Prostate gland (tissue), 2 donors: Measurements from ENCODE around the gene PNPLA5. TPM values are rescaled to one million over a fixed set of nuclear protein-coding genes. Genes with fewer than 3 reads are reported as not detected.

ENCODE experiments used
- DNase-seq: peaks from one replicate; pipeline ENCODE4 v3.0.0-alpha.2; 2019; ENCODE audit warnings: low spot score
- H3K27ac ChIP-seq, 2 donors: fragments of 200-600 bp; sonication (generic); 2 replicates each; pipeline ENCODE4 v1.5.1; 2017 to 2019
- H3K27me3 ChIP-seq: fragments of 200-600 bp; sonication (generic); replicated peaks from 2 replicates; pipeline ENCODE4 v1.5.1; 2019; ENCODE audit not compliant: insufficient read depth
- H3K36me3 ChIP-seq, 2 donors: fragments of 200-600 bp; sonication (generic); 1 replicate in 1 of 2; 2 replicates in 1 of 2; pipeline versions ENCODE4 v1.5.1 to v1.8.1; 2017 to 2019
- H3K4me1 ChIP-seq: fragments of 200-600 bp; sonication (generic); replicated peaks from 2 replicates; pipeline ENCODE4 v1.5.1; 2019
- H3K4me3 ChIP-seq, 2 donors: fragments of 200-600 bp; sonication (generic); 2 replicates each; pipeline ENCODE4 v1.5.1; 2017 to 2019
- H3K9me3 ChIP-seq: fragments of 200-600 bp; sonication (generic); 2 replicates; pipeline ENCODE4 v1.5.1; 2017
- CTCF ChIP-seq, 4 experiments: fragments of 200-600 bp in 2 of 4; fragments of 450-650 bp in 2 of 4; sonication (generic) in 2 of 4; IDR thresholded peaks; 1 replicate in 3 of 4; 2 replicates in 1 of 4; pipeline ENCODE4 v1.5.1; 2016 to 2019; ENCODE audit warnings: antibody characterized with exemption in 4 of 4, mild to moderate bottlenecking in 2 of 4, moderate library complexity in 2 of 4
- POLR2A ChIP-seq: fragments of 450-650 bp; IDR thresholded peaks from one replicate; pipeline ENCODE4 v1.6.1; 2016; ENCODE audit warnings: antibody characterized with exemption, mild to moderate bottlenecking
- POLR2AphosphoS5 ChIP-seq: sonication (generic); formaldehyde crosslinking; IDR thresholded peaks from one replicate; pipeline ENCODE4 v1.6.1; 2017; ENCODE audit warnings: antibody characterized with exemption
- WGBS: methylation state at CpG from one replicate; pipeline ENCODE4 v1.1.5; 2018; 5-methylcytosine and 5-hydroxymethylcytosine counted together
- intact Hi-C: fragments of 100-400 bp; cut with DNase I; formaldehyde crosslinking; loops from one replicate; pipeline ENCODE4 v1.14.2; 2022
- total RNA-seq, 2 donors: library from RNA; depleted of rRNA; stranded (reverse); fragments of >200 nt; gene quantifications; one replicate each; pipeline ENCODE4 v1.1.0, GENCODE V29; 2016

The PNPLA5 gene
- total RNA-seq, 2 donors from 2014 or later = not detected

GRCh38 chr22:43833286-43834240, 58.2 kb downstream of the PNPLA5 start:
- Histone ChIP-seq H3K9me3 (no peaks in the 10 kb centered on the region), H3K4me3 (no peak overlapping the region), H3K4me1 (no peaks in the 10 kb centered on the region), H3K27ac (no peak overlapping the region), H3K27me3 (no peaks in the 10 kb centered on the region), H3K36me3 (no peaks in the 10 kb centered on the region)
- TF ChIP-seq CTCF (IDR thresholded peaks at IDR 0.05) = no peak
- WGBS = 85% methylated on average over 35 of the region's 36 CpGs
- intact Hi-C loops = no loop called here
- DNase-seq = no peak

- Histone ChIP-seq H3K9me3 (no peaks in the 10 kb centered on the region), H3K4me1 (no peaks in the 10 kb centered on the region), H3K36me3 (no peaks in the 10 kb centered on the region), H3K27me3 (no peaks in the 10 kb centered on the region), H3K27ac (no peak overlapping the region), H3K4me3 (no peak overlapping the region)
- DNase-seq = no peak
- TF ChIP-seq POLR2A (no peak), POLR2AphosphoS5 (no peak), CTCF (IDR thresholded peaks at IDR 0.05) (no peak)
- WGBS = 95% methylated on average over 18 of the region's 18 CpGs
- intact Hi-C loops = no loop called here
Observed at GRCh38 chr22:43832393-43833265, 59.2 kb downstream of the PNPLA5 start.

- intact Hi-C loops = no loop called here
- DNase-seq = no peak
- Histone ChIP-seq H3K9me3 (no peaks in the 10 kb centered on the region), H3K4me3 (no peak overlapping the region), H3K27ac (no peak overlapping the region), H3K36me3 (no peaks in the 10 kb centered on the region), H3K4me1 (no peaks in the 10 kb centered on the region), H3K27me3 (no peaks in the 10 kb centered on the region)
- no peak for TF ChIP-seq CTCF (IDR thresholded peaks at IDR 0.05)
- TF ChIP-seq POLR2A = no peak
- TF ChIP-seq POLR2AphosphoS5 = no peak
- whole genome bisulfite sequencing = 94% methylated on average over 33 of the region's 33 CpGs
Observed at GRCh38 chr22:43831561-43832392, 60.0 kb downstream of the PNPLA5 start.

GRCh38 chr22:43830931-43831560, 60.8 kb downstream of the PNPLA5 start:
- Histone ChIP-seq H3K36me3 (no peaks in the 10 kb centered on the region), H3K4me1 (no peaks in the 10 kb centered on the region), H3K27me3 (no peaks in the 10 kb centered on the region), H3K27ac (no peak overlapping the region), H3K4me3 (no peak overlapping the region), H3K9me3 (no peaks in the 10 kb centered on the region)
- no peak for DNase-seq
- WGBS = 84% methylated on average over 12 of the region's 12 CpGs
- intact Hi-C loops = no loop called here
- TF ChIP-seq POLR2AphosphoS5 (no peak), POLR2A (no peak), CTCF (IDR thresholded peaks at IDR 0.05) (no peak)
